SK-N-SH (cell line): Measurements from ENCODE around the gene RBMS1. TPM values are rescaled to one million over a fixed set of nuclear protein-coding genes. Genes with fewer than 3 reads are reported as not detected.

Source experiments
- CTCF ChIA-PET: fragments of 300-600, 350-600 bp; formaldehyde crosslinking; extraction: SDS; loops from one replicate; lab custom pipeline; 2021; lab: Yijun Ruan, JAX
- POLR2A ChIA-PET: fragments of 350-600 bp; sonication (Branson Sonifier 250); formaldehyde crosslinking; extraction: SDS; loops from one replicate; lab custom pipeline; 2020; ENCODE audit warnings: antibody characterized with exemption, inconsistent platforms; lab: Yijun Ruan, JAX
- DNase-seq: peaks from one replicate; pipeline ENCODE4 v3.0.0; 2012
- H2AFZ ChIP-seq: fragments of 200-600 bp; sonication (generic); 2 replicates; pipeline ENCODE4 v1.8.1; 2016; ENCODE audit warnings: antibody characterized with exemption, mild to moderate bottlenecking, low read depth
- H3F3A ChIP-seq: fragments of 200-600 bp; sonication (generic); replicated peaks from 2 replicates; pipeline ENCODE3; 2016; ENCODE audit warnings: antibody characterized with exemption, mild to moderate bottlenecking; ENCODE audit not compliant: insufficient read depth
- H3K27ac ChIP-seq, 2 experiments: fragments of 200-500 bp in 1 of 2; fragments of 200-600 bp in 1 of 2; sonication (Bioruptor generic) in 1 of 2; sonication (generic), shearing (Covaris generic) in 1 of 2; 2 replicates each; pipeline versions ENCODE4 v1.5.1 to v1.6.1; 2014 to 2016; ENCODE audit warnings: low read depth in 2 of 2, inconsistent platforms in 1 of 2, low read length in 1 of 2, mild to moderate bottlenecking in 1 of 2, mixed read lengths in 1 of 2
- H3K27me3 ChIP-seq: fragments of 200-600 bp; sonication (generic), shearing (Covaris generic); 2 replicates; pipeline ENCODE4 v1.6.1; 2016; ENCODE audit warnings: mixed run types; ENCODE audit not compliant: insufficient read depth
- H3K36me3 ChIP-seq, 2 experiments: fragments of 200-500 bp in 1 of 2; fragments of 200-600 bp in 1 of 2; sonication (Bioruptor generic) in 1 of 2; sonication (generic) in 1 of 2; replicated peaks in 1 of 2; 2 replicates each; pipeline versions ENCODE3 to v1.5.1; 2014 to 2016; ENCODE audit warnings: low read length in 1 of 2, mild to moderate bottlenecking in 1 of 2; ENCODE audit not compliant: insufficient read depth in 2 of 2, control insufficient read depth in 1 of 2
- H3K4me1 ChIP-seq, 2 experiments: fragments of 200-500 bp in 1 of 2; fragments of 200-600 bp in 1 of 2; sonication (Bioruptor generic) in 1 of 2; sonication (generic), shearing (Covaris generic) in 1 of 2; 2 replicates each; pipeline versions ENCODE4 v1.5.1 to v1.6.1; 2014 to 2016; ENCODE audit warnings: low read depth in 1 of 2, low read length in 1 of 2, mixed run types in 1 of 2; ENCODE audit not compliant: insufficient read depth in 2 of 2, control insufficient read depth in 1 of 2
- H3K4me2 ChIP-seq: fragments of 200-600 bp; sonication (generic), shearing (Covaris generic); 2 replicates; pipeline ENCODE4 v1.6.1; 2017; ENCODE audit warnings: mixed run types
- H3K4me3 ChIP-seq, 2 experiments: fragments of 200-500 bp in 1 of 2; fragments of 200-600 bp in 1 of 2; sonication (Bioruptor generic) in 1 of 2; sonication (generic), shearing (Covaris generic) in 1 of 2; 2 replicates each; pipeline versions ENCODE4 v1.5.1 to v1.8.1; 2014 to 2016; ENCODE audit warnings: low read depth in 2 of 2, inconsistent platforms in 1 of 2, low read length in 1 of 2, mild to moderate bottlenecking in 1 of 2, mixed read lengths in 1 of 2, moderate library complexity in 1 of 2
- H3K79me2 ChIP-seq: fragments of 200-600 bp; sonication (generic); 2 replicates; pipeline ENCODE4 v1.8.1; 2017; ENCODE audit warnings: mild to moderate bottlenecking; ENCODE audit not compliant: insufficient read depth
- H3K9ac ChIP-seq: fragments of 200-600 bp; sonication (generic); 2 replicates; pipeline ENCODE4 v1.6.1; 2017; ENCODE audit warnings: mixed run types
- H3K9me2 ChIP-seq: fragments of 200-600 bp; sonication (generic); 2 replicates; pipeline ENCODE4 v1.6.1; 2017; ENCODE audit warnings: mixed run types
- H3K9me3 ChIP-seq: fragments of 200-600 bp; sonication (generic); 2 replicates; pipeline ENCODE4 v1.6.1; 2017; ENCODE audit warnings: mixed run types, mild to moderate bottlenecking, moderate library complexity
- H4K20me1 ChIP-seq: fragments of 200-600 bp; sonication (generic); 2 replicates; pipeline ENCODE4 v1.6.1; 2017; ENCODE audit warnings: mild to moderate bottlenecking, mixed run types; ENCODE audit not compliant: insufficient read depth
- CTCF ChIP-seq: fragments of 200-600 bp; sonication (generic); IDR thresholded peaks from 2 replicates; pipeline ENCODE4 v1.6.1; 2017; ENCODE audit warnings: antibody characterized with exemption, mild to moderate bottlenecking, moderate library complexity
- EP300 ChIP-seq, 2 experiments: IDR thresholded peaks; 2 replicates each; pipeline versions ENCODE4 v1.4.0 to v1.6.1; 2012; ENCODE audit warnings: borderline replicate concordance in 1 of 2, low read depth in 1 of 2, low read length in 1 of 2
- EZH2phosphoT487 ChIP-seq: fragments of 200-600 bp; sonication (generic); IDR thresholded peaks from 2 replicates; pipeline ENCODE4 v1.6.1; 2017; ENCODE audit warnings: low read depth, mixed run types, mild to moderate bottlenecking, antibody characterized with exemption, moderate library complexity, borderline replicate concordance
- FOXJ3 ChIP-seq: sonication (generic); formaldehyde crosslinking; IDR thresholded peaks from 2 replicates; pipeline ENCODE4 v1.5.1; 2020; ENCODE audit warnings: mild to moderate bottlenecking, missing genetic modification reagents
- FOXM1 ChIP-seq: IDR thresholded peaks from 2 replicates; pipeline ENCODE4 v1.4.0; 2012; ENCODE audit warnings: low read depth, mild to moderate bottlenecking
- GABPA ChIP-seq: IDR thresholded peaks from 2 replicates; pipeline ENCODE4 v1.4.0; 2012; ENCODE audit warnings: low read depth, mild to moderate bottlenecking
- GATA2 ChIP-seq: sonication (generic); formaldehyde crosslinking; IDR thresholded peaks from 2 replicates; pipeline ENCODE4 v1.5.0; 2020; ENCODE audit warnings: mild to moderate bottlenecking, missing genetic modification reagents
- JUND ChIP-seq: IDR thresholded peaks from 2 replicates; pipeline ENCODE4 v1.4.0; 2012
- MEF2A ChIP-seq: IDR thresholded peaks from 2 replicates; pipeline ENCODE4 v1.4.0; 2012; ENCODE audit warnings: low read depth, borderline replicate concordance
- MXI1 ChIP-seq: IDR thresholded peaks from 2 replicates; pipeline ENCODE4 v1.6.1; 2012; ENCODE audit warnings: mild to moderate bottlenecking, low read depth, low read length, improper control_type of control experiment
- NFIC ChIP-seq: IDR thresholded peaks from 2 replicates; pipeline ENCODE4 v1.4.0; 2012; ENCODE audit warnings: borderline replicate concordance
- NRF1 ChIP-seq: IDR thresholded peaks from 2 replicates; pipeline ENCODE4 v1.6.1; 2012; ENCODE audit warnings: low read depth, mild to moderate bottlenecking, low read length
- RAD21 ChIP-seq: IDR thresholded peaks from 2 replicates; pipeline ENCODE4 v1.6.1; 2012; ENCODE audit warnings: mild to moderate bottlenecking, low read length
- RCOR1 ChIP-seq: fragments of 150-350 bp; IDR thresholded peaks from 2 replicates; pipeline ENCODE4 v1.6.1; 2017; ENCODE audit warnings: antibody characterized with exemption, low read length
- REST ChIP-seq: IDR thresholded peaks from 2 replicates; pipeline ENCODE4 v1.6.1; 2012; ENCODE audit warnings: mild to moderate bottlenecking, low read depth, low read length, moderate library complexity
- RFX5 ChIP-seq: IDR thresholded peaks from 2 replicates; pipeline ENCODE4 v1.6.1; 2012; ENCODE audit warnings: mild to moderate bottlenecking, improper control_type of control experiment, low read length
- RXRA ChIP-seq: IDR thresholded peaks from 2 replicates; pipeline ENCODE4 v1.4.0; 2012; ENCODE audit warnings: low read depth, mild to moderate bottlenecking, borderline replicate concordance
- SIN3A ChIP-seq: IDR thresholded peaks from 2 replicates; pipeline ENCODE4 v1.6.1; 2012; ENCODE audit warnings: low read depth, mild to moderate bottlenecking, low read length, moderate library complexity, borderline replicate concordance
- TAF1 ChIP-seq: IDR thresholded peaks from 2 replicates; pipeline ENCODE4 v1.6.1; 2012; ENCODE audit warnings: low read depth, mild to moderate bottlenecking, low read length, moderate library complexity, borderline replicate concordance
- TCF12 ChIP-seq: IDR thresholded peaks from 2 replicates; pipeline ENCODE4 v1.4.0; 2012
- TEAD4 ChIP-seq: IDR thresholded peaks from 2 replicates; pipeline ENCODE4 v1.4.0; 2012; ENCODE audit warnings: mild to moderate bottlenecking, borderline replicate concordance; ENCODE audit not compliant: insufficient read depth
- WGBS: methylation state at CpG from one replicate; pipeline ENCODE4 v1.1.6; 2017; ENCODE audit warnings: low lambda C conversion rate; 5-methylcytosine and 5-hydroxymethylcytosine counted together
- polyA plus RNA-seq, 3 experiments: library from polyadenylated mRNA; depleted of rRNA; stranded (reverse); fragments of >200 nt; gene quantifications; 2 replicates each; pipeline ENCODE4 v1.2.3, GENCODE V29; 2012

The RBMS1 gene
- polyA plus RNA-seq, 1 of the 3 experiments (the other 2 are of a cell fraction) = 56.5 TPM

- H3K4me1 ChIP-seq = peaks cover 14 to 23% of the 10 kb centered on the region in 2 experiments; a peak in 3 of 4 replicates
- H3K9ac ChIP-seq = no peak overlapping the region
- no peaks in the 10 kb centered on the region; the same call in 1 of the 2 replicates for H3K9me3 ChIP-seq
- no peak overlapping the region for H3K4me2 ChIP-seq
- H3K79me2 ChIP-seq = peaks cover 98% of the 10 kb centered on the region
- CTCF ChIA-PET = interaction anchor here (0.7 to 0.9 kb wide), 2 partner anchors 48 to 152 kb away, joined by 3 read pairs; no protein-coding TSS in a partner anchor
- TF ChIP-seq EZH2phosphoT487 = no peak
- no peak for TF ChIP-seq REST
- TF ChIP-seq FOXM1 = no peak
- TF ChIP-seq MEF2A = no peak
- no peak for TF ChIP-seq NFIC
- TF ChIP-seq MXI1 = no peak
- TF ChIP-seq FOXJ3 (CRISPR knock-in tag) = no peak
- no peak for TF ChIP-seq GATA2 (CRISPR knock-in tag)
- no peak for TF ChIP-seq RFX5
- no peak for TF ChIP-seq TCF12
- no peak for TF ChIP-seq SIN3A
- TF ChIP-seq RCOR1 = no peak
- TF ChIP-seq, all 33 proteins: peak for 0
- WGBS = 95% methylated on average over 7 of the region's 7 CpGs
- Histone ChIP-seq H3K36me3 (peaks cover 0 to 5% of the 10 kb centered on the region in 2 experiments), H2AFZ (no peak overlapping the region), H3K27me3 (no peaks in the 10 kb centered on the region), H4K20me1 (peaks cover 87% of the 10 kb centered on the region), H3K4me3 (no peak overlapping the region), H3K9me2 (no peaks in the 10 kb centered on the region), H3K27ac (no peak overlapping the region), H3F3A (no peaks in the 10 kb centered on the region)
- POLR2A ChIA-PET = no interaction called here
- DNase-seq = no peak
Measured at GRCh38 chr2:160477032-160477431, 16.6 kb downstream of the RBMS1 start.

- TF ChIP-seq NRF1 (no peak), GABPA (no peak), RXRA (no peak), RAD21 (no peak), RCOR1 (no peak), RFX5 (no peak), EP300 (IDR thresholded peaks at IDR 0.05; ENCODE audit: borderline replicate concordance in 1 of 2, low read depth in 1 of 2, low read length in 1 of 2) (no peak), JUND (no peak), TAF1 (no peak), TEAD4 (no peak), EZH2phosphoT487 (no peak), MEF2A (no peak), CTCF (no peak)
- POLR2A ChIA-PET = interaction anchor here (0.6 kb wide), 1 partner anchor 502 kb away, joined by 3 read pairs; no protein-coding TSS in a partner anchor
- H3K36me3 ChIP-seq = peaks cover 0 to 5% of the 10 kb centered on the region in 2 experiments
- WGBS = 79% methylated on average over 7 of the region's 7 CpGs
- H3K9me3 ChIP-seq = no peaks in the 10 kb centered on the region; the same call in 1 of the 2 replicates
- H3K27me3 ChIP-seq = no peaks in the 10 kb centered on the region
- H3K9ac ChIP-seq = no peak overlapping the region
- H3K27ac ChIP-seq = no peak overlapping the region
- peaks cover 83% of the 10 kb centered on the region for H4K20me1 ChIP-seq
- CTCF ChIA-PET = no interaction called here
- no peak for DNase-seq
- no peaks in the 10 kb centered on the region for H3F3A ChIP-seq
- H3K79me2 ChIP-seq = peaks cover 94% of the 10 kb centered on the region
- no peak overlapping the region for H3K4me2 ChIP-seq
- H3K9me2 ChIP-seq = no peaks in the 10 kb centered on the region
- H2AFZ ChIP-seq = no peak overlapping the region
- no peak overlapping the region for H3K4me3 ChIP-seq
- H3K4me1 ChIP-seq = peaks cover 12 to 31% of the 10 kb centered on the region in 2 experiments; a peak in 3 of 4 replicates
Measured at GRCh38 chr2:160474891-160475787, 18.5 kb downstream of the RBMS1 start.
